Stimulated activated naive CD8-positive, alpha-beta T cell treated with anti-CD3 and anti-CD28 coated beads, Interleukin-15, Interleukin-2, amounts not matched to agents 100 U/mL and 50 U/mL, for 24 hours (primary cell): ENCODE results near the gene ERC2.
"Not testable (repeated sequence)": the region's sequence is repeated elsewhere in the genome, so short reads cannot be mapped to it uniquely, and the experiment has no call there.

ENCODE experiments used
- ATAC-seq: fragments of 150-1000 bp; cut with Tn5 transposase; one replicate; pipeline ENCODE4 v1.10.0; 2021
- DNase-seq: peaks from one replicate; pipeline ENCODE4 v3.0.0; 2021

Gene ERC2

GRCh38 chr3:56119575-56120349, 348.5 kb downstream of the ERC2 start:
- no peak for ATAC-seq

GRCh38 chr3:56118968-56119367, 349.3 kb downstream of the ERC2 start:
- ATAC-seq, result no peak
- DNase-seq, result no peak

More at GRCh38 chr3:56119575-56120349, 348.5 kb downstream of the ERC2 start:
- DNase-seq, result no peak

- ATAC-seq (no peak), DNase-seq (no peak)
Observed at GRCh38 chr3:56115698-56116097, 352.6 kb downstream of the ERC2 start.

GRCh38 chr3:56115199-56115598, 353.1 kb downstream of the ERC2 start:
- ATAC-seq, result no peak

GRCh38 chr3:56113908-56114307, 354.4 kb downstream of the ERC2 start:
- ATAC-seq, result no peak
- no peak for DNase-seq

More at GRCh38 chr3:56115199-56115598, 353.1 kb downstream of the ERC2 start:
- DNase-seq, result no peak

GRCh38 chr3:56113231-56113630, 355.0 kb downstream of the ERC2 start:
- DNase-seq (no peak), ATAC-seq (no peak)

- DNase-seq (no peak), ATAC-seq (no peak)
Observed at GRCh38 chr3:56111606-56112304, 356.5 kb downstream of the ERC2 start.

GRCh38 chr3:56110886-56111285, 357.4 kb downstream of the ERC2 start:
- DNase-seq (no peak), ATAC-seq (no peak)

GRCh38 chr3:56107157-56107556, 361.1 kb downstream of the ERC2 start:
- no peak for ATAC-seq
- no peak for DNase-seq

GRCh38 chr3:56102032-56102431, 366.2 kb downstream of the ERC2 start:
- DNase-seq (no peak), ATAC-seq (no peak)

- ATAC-seq, result no peak
- no peak for DNase-seq
Observed at GRCh38 chr3:56101576-56101975, 366.7 kb downstream of the ERC2 start.

GRCh38 chr3:56096999-56097398, 371.3 kb downstream of the ERC2 start:
- no peak for ATAC-seq

GRCh38 chr3:56094170-56094569, 374.1 kb downstream of the ERC2 start:
- no peak for ATAC-seq
- DNase-seq, result no peak

More at GRCh38 chr3:56096999-56097398, 371.3 kb downstream of the ERC2 start:
- no peak for DNase-seq

- DNase-seq (no peak), ATAC-seq (no peak)
Observed at GRCh38 chr3:56089739-56090138, 378.5 kb downstream of the ERC2 start.

GRCh38 chr3:56087451-56088053, 380.7 kb downstream of the ERC2 start:
- DNase-seq, result no peak
- no peak for ATAC-seq

- no peak for DNase-seq
- no peak for ATAC-seq
Observed at GRCh38 chr3:56086355-56086754, 381.9 kb downstream of the ERC2 start.

- DNase-seq, result no peak
- ATAC-seq, result no peak
Observed at GRCh38 chr3:56081246-56081645, 387.0 kb downstream of the ERC2 start.

GRCh38 chr3:56076746-56077145, 391.5 kb downstream of the ERC2 start:
- ATAC-seq, result no peak
- DNase-seq, result no peak

- DNase-seq (no peak), ATAC-seq (no peak)
Observed at GRCh38 chr3:56075089-56075488, 393.2 kb downstream of the ERC2 start.

- ATAC-seq, result no peak
Observed at GRCh38 chr3:56069766-56070165, 398.5 kb downstream of the ERC2 start.

GRCh38 chr3:56066405-56066804, 401.9 kb downstream of the ERC2 start:
- ATAC-seq, DNase-seq: not testable (repeated sequence)

More at GRCh38 chr3:56069766-56070165, 398.5 kb downstream of the ERC2 start:
- DNase-seq, result no peak

- ATAC-seq, result no peak
Observed at GRCh38 chr3:56064684-56065083, 403.6 kb downstream of the ERC2 start.

GRCh38 chr3:56061279-56061626, 407.0 kb downstream of the ERC2 start:
- DNase-seq (no peak), ATAC-seq (no peak)

More at GRCh38 chr3:56064684-56065083, 403.6 kb downstream of the ERC2 start:
- no peak for DNase-seq
